GM12878 (cell line): ENCODE measurements around the gene NRXN3. TPM values are rescaled to one million over a fixed set of nuclear protein-coding genes. Genes with fewer than 3 reads are reported as not detected.

Experiments used
- ATAC-seq: fragments of 200-7000 bp; cut with Tn5 transposase; 3 replicates; pipeline ENCODE4 v1.9.1; 2020; ENCODE audit warnings: mild to moderate bottlenecking, moderate library complexity
- BruUV-seq: library from RNA; stranded (reverse); fragments of 400-500 nt; replicated peaks from 2 replicates; lab custom pipeline; 2021; lab: Mats Ljungman, UMichigan
- CTCF ChIA-PET: fragments of 300-600 bp; sonication (Branson Sonifier 250); formaldehyde crosslinking; extraction: SDS; loops from one replicate; lab custom pipeline; 2021; ENCODE audit warnings: inconsistent platforms; lab: Yijun Ruan, JAX
- POLR2A ChIA-PET: fragments of 350-600 bp; formaldehyde crosslinking; extraction: SDS; loops from one replicate; lab custom pipeline; 2021; ENCODE audit warnings: inconsistent platforms; lab: Charles Lee
- RAD21 ChIA-PET: fragments of 300-600 bp; sonication (Branson Sonifier 250); formaldehyde crosslinking; loops from one replicate; lab custom pipeline; 2023; ENCODE audit warnings: antibody characterized with exemption; ENCODE audit not compliant: unreplicated experiment; lab: Charles Lee
- SMC1A ChIA-PET: fragments of 300-600 bp; sonication (Branson Sonifier 250); formaldehyde crosslinking; loops from one replicate; lab custom pipeline; 2023; ENCODE audit not compliant: unreplicated experiment, uncharacterized antibody; lab: Charles Lee
- DNase-seq: peaks from one replicate; pipeline ENCODE4 v3.0.0-alpha.2; 2011; ENCODE audit warnings: low read depth, low spot score
- FAIRE-seq: peaks from 3 replicates; lab custom pipeline; 2011; peaks lifted over from hg19 to GRCh38; lab: Jason Lieb, UNC
- H2AFZ ChIP-seq: 2 replicates; pipeline ENCODE4 v1.6.0; 2011; ENCODE audit warnings: low read depth, low read length, control low read depth; ENCODE audit not compliant: control insufficient read depth
- H3K27ac ChIP-seq: 2 replicates; pipeline ENCODE4 v1.5.1; 2011; ENCODE audit warnings: control low read depth; ENCODE audit not compliant: control insufficient read depth, insufficient read depth
- H3K27me3 ChIP-seq, 2 experiments: replicated peaks in 1 of 2; 2 replicates each; pipeline versions ENCODE4 v1.6.0 to v1.6.1; 2011; ENCODE audit warnings: low read length in 1 of 2; ENCODE audit not compliant: control insufficient read depth in 2 of 2, insufficient read depth in 2 of 2
- H3K36me3 ChIP-seq, 2 experiments: 2 replicates each; pipeline ENCODE4 v1.5.1; 2011; ENCODE audit warnings: low read length in 1 of 2; ENCODE audit not compliant: control insufficient read depth in 2 of 2, insufficient read depth in 2 of 2
- H3K4me1 ChIP-seq: 2 replicates; pipeline ENCODE4 v1.6.1; 2011; ENCODE audit warnings: mild to moderate bottlenecking, low read length, moderate library complexity, mixed read lengths; ENCODE audit not compliant: control insufficient read depth, insufficient read depth
- H3K4me2 ChIP-seq: 2 replicates; pipeline ENCODE4 v1.6.0; 2011; ENCODE audit warnings: control low read depth; ENCODE audit not compliant: control insufficient read depth, insufficient read depth
- H3K4me3 ChIP-seq: fragments of 200-600 bp; sonication (generic); 2 replicates; pipeline ENCODE4 v1.5.1; 2016
- H3K79me2 ChIP-seq: 2 replicates; pipeline ENCODE4 v1.6.0; 2011; ENCODE audit warnings: low read length; ENCODE audit not compliant: control insufficient read depth, insufficient read depth
- H3K9ac ChIP-seq: 2 replicates; pipeline ENCODE4 v1.8.0; 2011; ENCODE audit warnings: low read length, control low read depth, mixed read lengths; ENCODE audit not compliant: control insufficient read depth, insufficient read depth
- H3K9me3 ChIP-seq: replicated peaks from 3 replicates; pipeline ENCODE4 v1.5.1; 2011; ENCODE audit warnings: mild to moderate bottlenecking, low read length; ENCODE audit not compliant: control insufficient read depth, insufficient read depth
- H4K20me1 ChIP-seq: 2 replicates; pipeline ENCODE4 v1.6.0; 2011; ENCODE audit not compliant: control insufficient read depth, insufficient read depth
- CTCF ChIP-seq, 3 experiments: IDR thresholded peaks in 2 of 3; conservative IDR thresholded peaks in 1 of 3; 2 replicates each; pipeline ENCODE4 v1.5.1; 2011; ENCODE audit warnings: low read depth in 3 of 3, low read length in 3 of 3, mild to moderate bottlenecking in 3 of 3, control low read depth in 2 of 3, moderate library complexity in 2 of 3, inconsistent platforms in 1 of 3, mixed read lengths in 1 of 3; ENCODE audit not compliant: control insufficient read depth in 2 of 3, insufficient read depth in 1 of 3; ENCODE audit errors: extremely low read depth in 1 of 3
- IRF5 ChIP-seq: fragments of 450-650 bp; IDR thresholded peaks from 2 replicates; pipeline ENCODE4 v1.6.1; 2017; ENCODE audit warnings: borderline replicate concordance
- RAD21 ChIP-seq: IDR thresholded peaks from 2 replicates; pipeline ENCODE4 v1.6.1; 2011; ENCODE audit warnings: mild to moderate bottlenecking, low read depth, low read length, moderate library complexity; ENCODE audit not compliant: insufficient read depth
- SMC3 ChIP-seq: IDR thresholded peaks from 2 replicates; pipeline ENCODE4 v1.6.1; 2011; ENCODE audit warnings: low read length, improper control_type of control experiment, borderline replicate concordance
- WGBS: methylation state at CpG from one replicate; pipeline ENCODE4 v1.1.6; 2016; ENCODE audit warnings: low lambda C conversion rate; ENCODE audit not compliant: insufficient replicate concordance, insufficient coverage; ENCODE audit errors: missing lambda C conversion rate; 5-methylcytosine and 5-hydroxymethylcytosine counted together
- in situ Hi-C: fragments of 300-500 bp; cut with MboI; formaldehyde crosslinking; loops from 9 replicates; pipeline ENCODE4 v1.14.3; 2018; ENCODE audit warnings: mixed read lengths
- intact Hi-C: fragments of 100-400 bp; cut with micrococcal nuclease; formaldehyde crosslinking; loops from one replicate; pipeline ENCODE4 v1.14.2; 2022; ENCODE audit not compliant: unreplicated experiment
- polyA plus RNA-seq, 11 experiments: library from polyadenylated mRNA; depleted of rRNA in 4 of 11; unstranded in 6 of 11; stranded (reverse) in 5 of 11; fragments of >200 nt; fragmentation: Nextera tagmentation in 4 of 11; fragmentation: Illumina TruSeq in 1 of 11; extraction: Ambion mirVana in 4 of 11; extraction: Trizol in 1 of 11; gene quantifications; 1 replicate in 1 of 11; 2 replicates in 10 of 11; pipeline versions ENCODE4 v1.2.1 to v1.2.3, GENCODE V29; 2011 to 2016; ENCODE audit warnings: inconsistent platforms in 2 of 11, missing spikeins in 2 of 11, low read depth in 1 of 11
- total RNA-seq, 4 experiments: library from RNA; depleted of rRNA in 3 of 4; stranded (reverse); fragments of >200 nt in 3 of 4; fragmentation: Illumina TruSeq in 1 of 4; extraction: Trizol in 1 of 4; gene quantifications; 2 replicates each; pipeline versions ENCODE4 v1.2.1 to v1.2.3, GENCODE V29; 2013 to 2021

Gene NRXN3
- total and polyA plus RNA-seq, 10 of the 15 experiments (the other 5 are each of a cell fraction or from before 2014, with no cell fraction given) = 0.52 to 3.3 (median 1.4) TPM

- H3K27me3 ChIP-seq = no peaks in the 10 kb centered on the region
- WGBS = 23% methylated on average over 6 of the region's 8 CpGs
- intact Hi-C loops (loop anchor here (5.0 kb wide), 1 partner anchor 851 kb away; no protein-coding TSS in a partner anchor), in situ Hi-C loops (no loop called here)
- no peaks in the 10 kb centered on the region for H3K36me3 ChIP-seq
- no TSS peak for BruUV-seq
- CTCF ChIA-PET = interaction anchor here (1.0 kb wide), 1 partner anchor 676 kb away, joined by 3 read pairs; no protein-coding TSS in a partner anchor
- no peaks in the 10 kb centered on the region for H4K20me1 ChIP-seq
- peak; percentile 62 for TF ChIP-seq RAD21
- no peak for TF ChIP-seq IRF5
- TF ChIP-seq CTCF (IDR thresholded peaks at IDR 0.05 in 2 of 3, conservative IDR thresholded peaks at IDR 0.05 in 1 of 3; ENCODE audit: control insufficient read depth in 2 of 3, extremely low read depth in 1 of 3, insufficient read depth in 1 of 3, low read depth in 3 of 3, low read length in 3 of 3) = peak; percentile 18 to 51 (median 41); a peak in 4 of 6 replicates
- peak; percentile 27; the same call in 1 of the 2 replicates for TF ChIP-seq SMC3
- SMC1A ChIA-PET = interaction anchor here (1.9 kb wide), 1 partner anchor 10 kb away, joined by 5 read pairs; no protein-coding TSS in a partner anchor
- no peak overlapping the region for H3K4me3 ChIP-seq
- H3K27ac ChIP-seq = no peak overlapping the region
- H3K4me1 ChIP-seq = no peaks in the 10 kb centered on the region
- ATAC-seq (no peak), FAIRE-seq (peak; percentile 7), DNase-seq (no peak)
- no peaks in the 10 kb centered on the region for H3K79me2 ChIP-seq
- H2AFZ ChIP-seq = no peak overlapping the region
- RAD21 ChIA-PET = no interaction called here
- no peaks in the 10 kb centered on the region for H3K9me3 ChIP-seq
- POLR2A ChIA-PET = no interaction called here
- H3K4me2 ChIP-seq = no peak overlapping the region
- no peak overlapping the region for H3K9ac ChIP-seq
Observed at GRCh38 chr14:79011091-79011919, 841.1 kb downstream of the NRXN3 start.
